DOHH2 (cell line): ENCODE measurements around the gene PSAP.

Source experiments
- H3F3A ChIP-seq: fragments of 200-600 bp; sonication (generic), shearing (Covaris generic); 2 replicates; pipeline ENCODE4 v1.6.0; 2016; ENCODE audit warnings: antibody characterized with exemption, mild to moderate bottlenecking; ENCODE audit not compliant: control insufficient read depth, insufficient read depth
- H3K27ac ChIP-seq: fragments of 200-600 bp; sonication (generic); 2 replicates; pipeline ENCODE4 v1.5.1; 2014; ENCODE audit warnings: low read depth, mild to moderate bottlenecking, low read length, moderate library complexity
- H3K27me3 ChIP-seq: fragments of 200-600 bp; sonication (generic); 2 replicates; pipeline ENCODE4 v1.6.1; 2014; ENCODE audit warnings: mild to moderate bottlenecking, low read length, mixed read lengths; ENCODE audit not compliant: control insufficient read depth
- H3K36me3 ChIP-seq: fragments of 200-600 bp; sonication (generic); 2 replicates; pipeline ENCODE4 v1.6.1; 2014; ENCODE audit warnings: mild to moderate bottlenecking, low read length, moderate library complexity, mixed read lengths; ENCODE audit not compliant: control insufficient read depth
- H3K4me1 ChIP-seq: fragments of 200-600 bp; sonication (generic); 2 replicates; pipeline ENCODE4 v1.6.1; 2014; ENCODE audit warnings: mild to moderate bottlenecking, low read length, mixed read lengths; ENCODE audit not compliant: control insufficient read depth
- H3K4me2 ChIP-seq: fragments of 200-600 bp; sonication (generic); 2 replicates; pipeline ENCODE4 v1.6.0; 2014; ENCODE audit warnings: mild to moderate bottlenecking, low read length, moderate library complexity
- H3K4me3 ChIP-seq: fragments of 200-600 bp; sonication (generic); 2 replicates; pipeline ENCODE4 v1.5.1; 2014; ENCODE audit warnings: mild to moderate bottlenecking, low read length, mixed read lengths
- H3K79me2 ChIP-seq: fragments of 200-600 bp; sonication (generic); 2 replicates; pipeline ENCODE4 v1.6.1; 2014; ENCODE audit warnings: mild to moderate bottlenecking, low read length, mixed read lengths; ENCODE audit not compliant: control insufficient read depth
- H3K9me2 ChIP-seq: fragments of 200-600 bp; sonication (generic); replicated peaks from 2 replicates; pipeline ENCODE4 v1.6.1; 2014; ENCODE audit warnings: mild to moderate bottlenecking, low read length, mixed read lengths; ENCODE audit not compliant: control insufficient read depth
- H3K9me3 ChIP-seq: fragments of 200-600 bp; sonication (generic); 2 replicates; pipeline ENCODE4 v1.6.1; 2014; ENCODE audit warnings: antibody characterized with exemption, low read length, mixed read lengths; ENCODE audit not compliant: control insufficient read depth, insufficient read depth
- H4K20me1 ChIP-seq: fragments of 200-600 bp; sonication (generic); 2 replicates; pipeline ENCODE4 v1.6.0; 2014; ENCODE audit warnings: low read depth, mild to moderate bottlenecking, antibody characterized with exemption, low read length, moderate library complexity; ENCODE audit not compliant: control insufficient read depth, insufficient read depth
- EZH2phosphoT487 ChIP-seq: fragments of 200-600 bp; sonication (generic); IDR thresholded peaks from 2 replicates; pipeline ENCODE4 v1.6.1; 2017; ENCODE audit warnings: borderline replicate concordance, mild to moderate bottlenecking, antibody characterized with exemption, low read length, moderate library complexity, mixed read lengths
- TF ChIP-seq, protein P1 (sequence below): fragments of 200-600 bp; sonication (generic); IDR thresholded peaks from one replicate; pipeline ENCODE4 v1.5.1; 2014; ENCODE audit warnings: antibody characterized with exemption, mild to moderate bottlenecking, low read depth, low read length; ENCODE audit not compliant: poor library complexity, severe bottlenecking

PSAP gene

DNA sequence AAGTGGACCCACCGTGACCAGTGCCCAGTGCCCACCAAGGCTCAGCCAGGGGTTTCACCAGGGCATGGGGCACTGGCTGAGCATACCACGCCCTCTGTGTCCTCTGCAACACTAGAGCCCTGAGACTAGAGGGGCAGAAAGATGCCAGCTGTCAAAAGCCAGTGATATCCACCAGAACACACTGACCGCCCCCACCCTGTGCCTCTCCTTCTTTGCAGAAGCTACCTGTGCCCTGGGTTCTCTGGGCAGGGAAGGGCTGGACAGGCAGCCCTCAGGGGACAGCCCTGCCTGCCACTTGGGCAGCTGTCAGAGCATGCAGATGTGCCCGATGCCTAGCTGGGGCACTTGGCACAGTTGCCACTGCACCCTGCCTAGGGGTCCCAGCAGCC, 78.2 kb downstream of the PSAP start:
- no peaks in the 10 kb centered on the region for H3K9me3 ChIP-seq
- H3K9me2 ChIP-seq = no peaks in the 10 kb centered on the region
- no peak overlapping the region for H3K27ac ChIP-seq
- H3K36me3 ChIP-seq = no peaks in the 10 kb centered on the region
- no peaks in the 10 kb centered on the region for H3K79me2 ChIP-seq
- no peaks in the 10 kb centered on the region for H3F3A ChIP-seq
- no peak overlapping the region for H3K4me3 ChIP-seq
- TF ChIP-seq, protein P1, sequence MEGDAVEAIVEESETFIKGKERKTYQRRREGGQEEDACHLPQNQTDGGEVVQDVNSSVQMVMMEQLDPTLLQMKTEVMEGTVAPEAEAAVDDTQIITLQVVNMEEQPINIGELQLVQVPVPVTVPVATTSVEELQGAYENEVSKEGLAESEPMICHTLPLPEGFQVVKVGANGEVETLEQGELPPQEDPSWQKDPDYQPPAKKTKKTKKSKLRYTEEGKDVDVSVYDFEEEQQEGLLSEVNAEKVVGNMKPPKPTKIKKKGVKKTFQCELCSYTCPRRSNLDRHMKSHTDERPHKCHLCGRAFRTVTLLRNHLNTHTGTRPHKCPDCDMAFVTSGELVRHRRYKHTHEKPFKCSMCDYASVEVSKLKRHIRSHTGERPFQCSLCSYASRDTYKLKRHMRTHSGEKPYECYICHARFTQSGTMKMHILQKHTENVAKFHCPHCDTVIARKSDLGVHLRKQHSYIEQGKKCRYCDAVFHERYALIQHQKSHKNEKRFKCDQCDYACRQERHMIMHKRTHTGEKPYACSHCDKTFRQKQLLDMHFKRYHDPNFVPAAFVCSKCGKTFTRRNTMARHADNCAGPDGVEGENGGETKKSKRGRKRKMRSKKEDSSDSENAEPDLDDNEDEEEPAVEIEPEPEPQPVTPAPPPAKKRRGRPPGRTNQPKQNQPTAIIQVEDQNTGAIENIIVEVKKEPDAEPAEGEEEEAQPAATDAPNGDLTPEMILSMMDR = no peak
- no peak for TF ChIP-seq EZH2phosphoT487
- no peaks in the 10 kb centered on the region for H4K20me1 ChIP-seq
- H3K4me1 ChIP-seq = peaks cover 9% of the 10 kb centered on the region
- no peak overlapping the region for H3K4me2 ChIP-seq
- peaks cover 31% of the 10 kb centered on the region for H3K27me3 ChIP-seq

DNA sequence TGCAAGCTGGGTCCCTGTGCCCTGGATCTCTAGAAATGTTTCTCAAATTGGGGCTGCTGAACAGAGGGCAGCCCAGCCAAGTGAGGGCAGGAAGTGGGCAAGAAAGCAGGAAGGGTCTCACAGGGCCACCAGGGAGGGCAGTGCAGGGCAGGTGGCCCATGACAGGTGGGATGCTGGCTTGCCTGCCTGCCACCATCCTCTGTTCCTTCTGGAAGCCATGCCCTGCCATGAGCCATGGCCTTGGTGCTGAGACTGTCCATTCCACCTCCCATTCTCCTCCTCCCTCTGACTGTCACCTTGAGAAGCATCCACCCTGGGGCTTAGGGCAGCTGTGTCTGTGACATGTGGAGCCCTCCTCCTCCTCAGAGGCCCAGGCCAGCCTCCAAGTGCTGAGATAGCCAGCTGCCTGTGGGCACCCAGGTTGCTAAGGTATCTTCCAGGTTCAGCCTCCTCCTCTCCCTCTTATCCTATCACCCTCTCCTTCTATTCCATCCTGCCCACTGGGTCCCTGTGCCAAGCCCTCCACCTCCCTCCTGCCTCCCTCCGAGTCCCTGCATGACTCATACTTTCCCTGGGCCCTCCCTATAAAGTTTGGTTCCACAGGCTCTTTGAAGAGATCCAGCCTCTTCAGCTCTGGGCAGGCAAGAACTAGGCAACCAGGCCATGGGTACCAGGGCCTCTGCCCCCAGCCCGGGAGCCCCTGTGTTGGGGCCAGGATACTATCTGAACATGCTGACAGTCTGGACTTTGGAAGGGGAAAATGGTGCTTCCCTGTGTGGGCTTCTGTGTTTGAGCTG, 79.0 kb downstream of the PSAP start:
- Histone ChIP-seq H4K20me1 (no peaks in the 10 kb centered on the region), H3K79me2 (no peaks in the 10 kb centered on the region), H3K27me3 (peaks cover 31% of the 10 kb centered on the region), H3K4me3 (no peak overlapping the region), H3K9me2 (no peaks in the 10 kb centered on the region), H3K9me3 (no peaks in the 10 kb centered on the region), H3F3A (no peaks in the 10 kb centered on the region), H3K36me3 (no peaks in the 10 kb centered on the region), H3K4me1 (peaks cover 9% of the 10 kb centered on the region), H3K4me2 (no peak overlapping the region), H3K27ac (no peak overlapping the region)
- no peak for TF ChIP-seq EZH2phosphoT487
- TF ChIP-seq, protein P1 = no peak

DNA sequence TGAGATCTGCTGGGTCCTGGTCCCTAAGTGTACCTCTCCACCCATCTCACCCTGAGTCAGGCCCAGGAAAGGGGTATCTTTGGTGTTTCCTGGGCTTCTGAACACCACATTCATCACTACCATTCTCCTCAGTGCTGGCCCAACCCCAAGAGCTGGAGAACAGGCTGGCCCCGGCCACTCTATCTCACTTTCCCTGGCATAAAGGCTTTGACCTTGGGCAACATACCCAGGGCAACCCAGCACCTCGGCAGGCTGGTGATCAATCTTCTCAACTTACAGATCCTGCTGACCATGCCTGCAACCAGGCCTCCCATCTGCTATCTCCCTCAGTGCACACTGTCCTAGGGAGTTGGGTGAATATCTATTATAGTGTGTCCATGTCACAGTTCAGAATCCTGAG, 79.8 kb downstream of the PSAP start:
- peaks cover 31% of the 10 kb centered on the region for H3K27me3 ChIP-seq
- no peak overlapping the region for H3K27ac ChIP-seq
- no peak for TF ChIP-seq EZH2phosphoT487
- TF ChIP-seq, protein P1 = no peak
- no peaks in the 10 kb centered on the region for H3F3A ChIP-seq
- no peak overlapping the region for H3K4me2 ChIP-seq
- no peaks in the 10 kb centered on the region for H3K9me2 ChIP-seq
- no peak overlapping the region for H3K4me3 ChIP-seq
- no peaks in the 10 kb centered on the region for H4K20me1 ChIP-seq
- no peaks in the 10 kb centered on the region for H3K79me2 ChIP-seq
- no peaks in the 10 kb centered on the region for H3K36me3 ChIP-seq
- H3K4me1 ChIP-seq = peaks cover 9% of the 10 kb centered on the region
- no peaks in the 10 kb centered on the region for H3K9me3 ChIP-seq
